Panc1 (cell line): Measurements from ENCODE around the gene FGD5.

ENCODE experiments used
- CTCF ChIP-seq: fragments of 450-650 bp; IDR thresholded peaks from 2 replicates; pipeline ENCODE4 v1.5.1; 2017; ENCODE audit warnings: mild to moderate bottlenecking
- REST ChIP-seq, 2 experiments: IDR thresholded peaks; 2 replicates each; pipeline ENCODE4 v1.6.1; 2011 to 2012; ENCODE audit warnings: low read depth in 2 of 2, control low read depth in 1 of 2, low read length in 1 of 2, mild to moderate bottlenecking in 1 of 2, moderate library complexity in 1 of 2; ENCODE audit not compliant: insufficient read depth in 1 of 2

- TF ChIP-seq CTCF: no peak
- TF ChIP-seq REST (IDR thresholded peaks at IDR 0.05; ENCODE audit: insufficient read depth in 1 of 2, low read depth in 2 of 2, low read length in 1 of 2): no peak
Measured at GRCh38 chr3:14785207-14786155, 33.3 kb upstream of the FGD5 start.
